HG02943 (cell line): ENCODE measurements around the gene NUMA1.

Experiments used
- ATAC-seq: cut with Tn5 transposase; IDR thresholded peaks from one replicate; pipeline ENCODE4 v1.9.1; 2021; ENCODE audit warnings: mild to moderate bottlenecking, low read depth, moderate library complexity; ENCODE audit not compliant: unreplicated experiment

The NUMA1 gene

GRCh38 chr11:72102162-72102561, 21.8 kb upstream of the NUMA1 start:
- no peak for ATAC-seq

DNA sequence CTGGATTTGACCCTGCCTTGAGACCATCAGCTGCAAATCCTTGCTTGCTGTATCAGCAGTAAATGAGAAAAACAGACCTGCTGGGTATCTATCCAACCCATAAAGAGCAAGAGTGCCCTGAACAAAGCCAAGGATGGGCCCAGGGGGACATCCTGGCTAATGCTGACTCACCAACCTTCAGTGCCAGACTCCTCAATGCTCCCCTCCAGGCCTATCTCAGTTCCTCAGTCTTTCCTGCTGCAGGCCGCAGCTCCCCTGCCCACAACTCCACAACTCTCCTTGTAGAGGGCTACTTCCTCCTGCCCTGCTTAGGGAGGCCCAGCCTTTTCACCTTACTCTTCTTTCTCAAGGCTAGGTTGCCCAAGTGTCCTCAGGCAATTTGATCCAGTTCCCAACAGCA, 20.1 kb upstream of the NUMA1 start:
- ATAC-seq = no peak

GRCh38 chr11:72100009-72100408, 19.7 kb upstream of the NUMA1 start:
- no peak for ATAC-seq

GRCh38 chr11:72098741-72099140, 18.4 kb upstream of the NUMA1 start:
- ATAC-seq = no peak

- ATAC-seq = no peak
These were observed 10.9 kb upstream of the NUMA1 start for GRCh38 chr11:72091292-72091691.

- no peak for ATAC-seq
These were observed 7.9 kb upstream of the NUMA1 start for GRCh38 chr11:72088076-72088808.

DNA sequence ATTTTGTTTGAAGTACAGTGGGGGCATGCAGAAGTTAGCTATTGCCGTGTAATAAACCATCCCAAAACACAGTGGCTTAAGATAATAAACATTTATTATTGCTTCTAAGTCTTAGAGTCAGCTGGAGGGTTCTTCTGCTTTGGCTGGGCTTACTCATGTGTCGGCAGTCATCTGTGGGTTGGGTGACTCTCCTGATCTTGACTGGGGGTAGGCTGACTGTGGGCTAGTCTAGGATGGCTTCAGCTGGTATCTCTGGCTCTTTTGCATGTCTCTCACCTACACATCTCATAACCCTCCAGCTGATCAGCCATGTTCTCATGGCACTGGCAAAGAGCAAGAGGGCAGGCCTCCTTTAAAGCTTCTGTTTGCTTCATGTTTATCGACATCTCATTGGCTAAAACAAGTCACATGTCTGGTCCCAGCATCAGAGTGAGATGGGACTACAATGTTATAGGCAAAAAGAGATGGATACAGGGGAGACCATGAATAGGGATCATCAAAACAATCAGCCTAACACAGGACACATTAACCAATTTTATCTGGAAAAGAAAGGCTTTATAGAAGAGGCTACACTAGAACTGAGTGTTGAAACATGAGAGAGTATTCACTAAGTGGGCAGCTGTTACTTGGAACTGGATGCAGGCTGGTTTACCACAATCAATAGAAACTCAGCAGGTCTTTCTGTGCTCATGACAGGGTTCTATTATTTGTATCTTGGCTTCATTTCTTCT, 5.4 kb upstream of the NUMA1 start:
- ATAC-seq = no peak

- no peak for ATAC-seq
These were observed 4.6 kb upstream of the NUMA1 start for GRCh38 chr11:72084965-72085364.

DNA sequence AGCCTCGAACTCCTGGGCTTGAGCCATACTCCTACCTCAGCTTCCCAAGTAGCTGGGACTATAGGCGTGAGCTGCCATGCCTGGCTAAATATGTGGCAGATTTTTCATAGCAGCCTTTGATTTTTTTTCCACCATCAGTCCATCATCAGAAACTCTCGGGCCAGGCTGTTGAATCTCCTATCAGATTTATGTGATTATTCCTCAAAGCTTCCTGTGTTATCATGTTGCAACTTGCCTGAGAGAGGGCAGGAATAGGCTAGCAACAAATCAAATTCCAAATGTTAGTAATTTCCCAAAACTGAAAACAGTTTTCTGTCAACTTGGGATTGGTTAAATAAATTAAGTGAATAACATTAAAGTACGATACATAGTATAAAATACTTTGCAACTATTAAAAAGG, 3.7 kb upstream of the NUMA1 start:
- no peak for ATAC-seq

- ATAC-seq = no peak
These were observed 3.1 kb upstream of the NUMA1 start for GRCh38 chr11:72083414-72083813.

DNA sequence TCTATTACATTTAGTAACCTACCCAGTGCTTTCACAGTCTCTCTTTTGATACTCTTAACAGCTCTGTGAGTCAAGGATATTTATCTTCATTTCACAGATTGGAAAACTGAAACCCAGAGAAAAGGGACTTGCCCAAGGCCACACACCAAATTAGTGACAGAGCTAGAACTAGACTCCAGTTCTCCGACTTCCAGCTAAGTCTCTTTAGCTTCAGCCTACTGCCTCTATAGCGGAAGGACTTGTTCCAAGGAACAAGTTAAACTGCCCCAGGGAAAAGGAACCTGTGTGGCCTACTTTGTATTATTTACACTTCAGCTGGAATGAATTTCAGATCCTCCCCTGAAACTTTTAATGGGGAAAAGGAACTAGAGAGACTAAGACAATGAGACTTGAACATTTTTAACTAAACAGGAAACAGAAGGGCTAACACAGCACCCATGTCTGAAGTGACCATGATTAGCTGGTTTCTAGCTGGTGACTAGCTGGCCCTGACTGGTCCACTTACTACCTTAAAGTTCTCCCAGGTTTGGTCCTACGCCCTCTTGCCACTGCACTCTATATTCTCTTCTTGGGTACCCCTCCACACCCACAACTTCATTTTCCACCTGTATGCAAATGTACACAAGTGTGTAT, 1.6 kb upstream of the NUMA1 start:
- no peak for ATAC-seq

DNA sequence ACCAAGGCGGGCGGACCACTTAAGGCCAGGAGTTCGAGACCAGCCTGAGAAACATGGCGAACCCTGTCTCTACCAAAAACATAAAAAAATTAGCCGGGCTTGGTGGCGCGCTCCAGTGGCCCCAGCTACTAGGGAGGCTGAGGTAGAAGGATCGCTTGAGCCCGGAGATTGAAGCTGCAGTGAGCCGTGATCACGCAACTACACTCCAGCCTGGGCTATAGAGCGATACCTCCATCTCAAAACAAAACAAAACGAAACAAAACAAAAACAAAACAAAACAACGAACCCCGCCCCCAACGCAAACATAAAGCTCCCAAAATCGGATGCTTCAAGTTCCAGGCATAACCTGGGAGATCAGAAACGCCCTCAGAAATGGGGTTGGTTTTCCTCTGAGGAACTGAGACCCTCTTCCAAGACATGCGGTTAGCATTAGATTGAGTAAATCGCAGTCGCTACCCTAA, 872 bp upstream of the NUMA1 start:
- ATAC-seq = no peak

GRCh38 chr11:72079819-72080325, 470 bp downstream of the NUMA1 start:
- no peak for ATAC-seq

- no peak for ATAC-seq
These were observed 1.9 kb downstream of the NUMA1 start for GRCh38 chr11:72078477-72078876.

DNA sequence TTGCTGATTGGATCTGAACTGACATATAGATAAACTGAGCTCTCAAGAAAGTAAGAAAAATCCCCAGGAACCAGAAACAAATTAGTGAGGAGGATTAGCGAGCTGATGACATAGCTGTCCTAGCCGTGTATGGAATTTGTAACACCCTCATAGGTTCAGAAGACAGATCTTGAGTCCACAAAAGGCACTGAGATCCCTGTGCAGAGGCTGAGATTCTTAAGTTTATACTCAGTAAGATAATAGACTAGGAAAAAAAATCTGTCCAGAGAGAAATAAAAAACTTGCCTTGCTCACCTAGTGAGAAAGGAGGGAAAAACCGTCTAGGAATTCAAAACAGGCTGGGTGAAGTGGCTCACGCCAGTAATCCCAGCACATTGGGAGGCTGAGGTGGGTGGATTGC, 4.6 kb downstream of the NUMA1 start:
- ATAC-seq = no peak

DNA sequence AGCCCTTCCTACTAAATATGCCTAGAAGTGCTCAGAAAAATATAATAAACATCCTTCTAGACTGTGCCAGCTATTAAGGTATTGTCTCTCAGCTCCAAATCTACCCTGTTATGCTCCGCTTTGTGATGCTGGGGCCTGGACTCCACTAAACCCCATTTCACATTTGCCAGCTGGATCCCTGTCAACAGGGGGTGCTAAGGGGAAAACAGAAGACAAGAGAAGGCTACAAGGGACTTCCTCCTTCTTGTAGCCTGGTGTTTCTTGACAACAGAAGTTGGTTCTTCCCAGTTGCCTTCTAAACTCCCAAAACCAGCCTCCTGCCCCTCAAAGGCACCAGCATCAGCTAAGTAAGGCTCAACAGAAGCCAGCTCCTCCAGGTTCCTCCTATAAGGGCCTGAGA, 5.2 kb downstream of the NUMA1 start:
- no peak for ATAC-seq

- ATAC-seq = no peak
These were observed 8.0 kb downstream of the NUMA1 start for GRCh38 chr11:72072348-72072747.

DNA sequence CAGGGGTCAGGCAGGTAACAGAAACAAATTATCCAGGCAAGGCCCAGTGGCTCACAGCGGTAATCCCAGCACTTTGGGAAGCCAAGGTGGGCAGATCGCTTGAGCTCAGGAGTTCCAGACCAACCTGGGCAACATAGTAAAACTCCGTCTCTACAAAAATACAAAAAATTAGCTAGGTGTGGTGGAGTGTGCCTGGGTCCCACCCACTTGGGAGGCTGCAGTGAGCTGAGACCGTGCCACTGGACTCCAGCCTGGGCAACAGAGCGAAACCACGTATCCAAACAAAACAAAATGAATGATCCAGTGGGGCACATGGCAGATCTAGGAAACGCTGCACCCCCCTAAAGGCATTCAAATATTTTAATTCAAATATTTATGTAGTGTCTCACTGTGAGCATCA, 9.9 kb downstream of the NUMA1 start:
- ATAC-seq = no peak

- no peak for ATAC-seq
These were observed 10.5 kb downstream of the NUMA1 start for GRCh38 chr11:72069787-72070251.

DNA sequence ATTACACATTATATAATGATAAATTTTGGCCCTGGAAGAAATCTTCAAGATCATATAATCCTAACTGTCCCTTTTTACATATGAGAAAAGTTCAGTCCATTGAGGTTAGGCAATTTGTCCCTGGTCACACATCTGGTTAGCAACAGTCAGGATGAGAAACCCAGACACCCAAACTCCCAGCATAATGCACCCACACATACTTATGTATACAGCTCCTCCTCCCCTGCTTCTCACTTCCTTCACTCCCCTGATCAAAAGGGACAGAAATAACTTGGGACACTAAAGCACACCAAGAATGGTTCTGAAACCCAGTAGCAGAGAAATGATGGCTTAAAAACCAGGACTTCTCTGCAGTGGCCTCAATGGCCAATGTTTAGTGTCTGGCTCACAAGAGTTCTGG, 11.1 kb downstream of the NUMA1 start:
- no peak for ATAC-seq

DNA sequence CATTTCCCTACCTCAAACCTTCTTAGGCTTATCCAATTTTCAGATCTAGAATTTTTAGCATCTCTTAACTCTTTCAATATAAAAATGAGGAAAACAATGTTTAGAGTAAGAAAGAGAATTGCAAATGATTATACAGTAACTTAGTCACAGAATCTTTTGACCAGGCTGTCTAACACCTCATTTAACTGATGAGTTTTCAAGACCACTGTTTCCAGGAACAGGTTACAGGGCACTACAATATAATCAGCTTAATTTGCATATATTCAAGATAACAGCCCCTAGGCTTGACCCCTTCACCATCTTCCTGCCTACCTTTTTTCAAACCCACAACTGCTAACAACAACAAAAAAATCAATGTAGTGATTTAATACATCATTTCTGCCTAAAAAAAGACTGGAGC, 12.7 kb downstream of the NUMA1 start:
- ATAC-seq = no peak
